Esophagus squamous epithelium (tissue), 5 donors: ENCODE data around the gene CALHM5. TPM values are rescaled to one million over a fixed set of nuclear protein-coding genes. Genes with fewer than 3 reads are reported as not detected.
A peak's percentile ranks its signal among the peaks of the same experiment; 100 is the strongest.

Experiments used
- DNase-seq: peaks from one replicate; lab custom pipeline; 2025; lab: John Stamatoyannopoulos, UW
- H3K27ac ChIP-seq, 4 donors: fragments of 200-600 bp; sonication (generic); one replicate each; pipeline ENCODE4 v1.5.1; 2016 to 2019; ENCODE audit warnings: mild to moderate bottlenecking in 1 of 4
- H3K27me3 ChIP-seq, 4 donors: fragments of 200-600 bp; sonication (generic); 1 replicate in 3 of 4; 2 replicates in 1 of 4; pipeline versions ENCODE4 v1.5.1 to v1.6.0; 2017 to 2021; ENCODE audit warnings: antibody characterized with exemption in 1 of 4
- H3K36me3 ChIP-seq, 3 donors: fragments of 200-600 bp; sonication (generic); one replicate each; pipeline ENCODE4 v1.5.1; 2016 to 2019
- H3K4me1 ChIP-seq, 3 donors: fragments of 200-600 bp; sonication (generic); one replicate each; pipeline ENCODE4 v1.5.1; 2017 to 2019
- H3K4me3 ChIP-seq, 4 donors: fragments of 200-600 bp; sonication (generic); 1 replicate in 3 of 4; 2 replicates in 1 of 4; pipeline ENCODE4 v1.5.1; 2016 to 2019; ENCODE audit warnings: mild to moderate bottlenecking in 2 of 4, moderate library complexity in 1 of 4
- H3K9me3 ChIP-seq, 3 donors: fragments of 200-600 bp; sonication (generic); one replicate each; pipeline ENCODE4 v1.5.1; 2016 to 2019
- CTCF ChIP-seq, 6 experiments: fragments of 450-650 bp in 4 of 6; fragments of 200-600 bp in 2 of 6; sonication (generic) in 2 of 6; IDR thresholded peaks; one replicate each; pipeline ENCODE4 v1.5.1; 2016 to 2019; ENCODE audit warnings: antibody characterized with exemption in 6 of 6, mild to moderate bottlenecking in 4 of 6, moderate library complexity in 4 of 6
- POLR2A ChIP-seq, 4 donors: fragments of 450-650 bp; IDR thresholded peaks; one replicate each; pipeline ENCODE4 v1.6.1; 2017; ENCODE audit warnings: antibody characterized with exemption in 4 of 4, mild to moderate bottlenecking in 4 of 4, moderate library complexity in 3 of 4
- WGBS, 2 donors: methylation state at CpG; one replicate each; pipeline ENCODE4 v1.1.5; 2018; 5-methylcytosine and 5-hydroxymethylcytosine counted together
- intact Hi-C: fragments of 100-400 bp; cut with DNase I; formaldehyde crosslinking; loops from one replicate; pipeline ENCODE4 v1.15.0; 2022
- total RNA-seq, 4 donors: library from RNA; depleted of rRNA; stranded (reverse); fragments of >200 nt; gene quantifications; one replicate each; pipeline ENCODE4 v1.1.0, GENCODE V29; 2016
- donor health status: DM: yes; HTN: yes; CAD: no.

CALHM5 gene
- total RNA-seq, 4 donors from 2014 or later, result 0.04 to 1.7 (median 0.56) TPM

GRCh38 chr6:116561377-116562018, 50.1 kb downstream of the CALHM5 start:
- Histone ChIP-seq H3K4me1 (peaks cover 0 to 21% (median 0%) of the 10 kb centered on the region in 3 donors), H3K27ac (no peak overlapping the region), H3K9me3 (no peaks in the 10 kb centered on the region), H3K27me3 (no peaks in the 10 kb centered on the region), H3K36me3 (no peaks in the 10 kb centered on the region), H3K4me3 (peak overlapping the region in 1 of 4 donors; percentile 19)
- intact Hi-C loops, result no loop called here
- WGBS, 2 donors, result 51 to 52% methylated on average over 9 of the region's 9 CpGs
- no peak for DNase-seq
- TF ChIP-seq CTCF (IDR thresholded peaks at IDR 0.05), result peak; percentile 84 to 92 (median 88)
- no peak for TF ChIP-seq POLR2A (IDR thresholded peaks at IDR 0.05)

DNA sequence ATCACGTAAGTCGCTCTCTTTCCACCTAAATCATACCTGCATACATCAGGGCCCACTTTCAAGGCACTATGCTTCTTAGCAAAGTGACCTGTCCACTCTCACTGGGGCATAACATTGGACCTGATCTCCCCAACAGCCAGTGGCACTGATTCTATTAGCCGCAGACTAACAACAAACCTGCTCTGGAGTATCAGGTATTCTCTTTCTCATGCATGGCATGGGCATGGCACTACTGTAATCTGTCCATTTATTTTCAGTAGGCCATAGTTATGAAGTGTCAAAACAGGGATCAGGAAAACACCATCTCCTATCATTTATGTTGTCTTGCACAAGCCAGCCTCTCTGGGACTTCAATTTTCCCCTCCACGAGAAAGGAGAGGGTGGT, 50.6 kb downstream of the CALHM5 start:
- H3K4me3 ChIP-seq, result no peak overlapping the region
- intact Hi-C loops, result no loop called here
- TF ChIP-seq CTCF (IDR thresholded peaks at IDR 0.05) (no peak), POLR2A (IDR thresholded peaks at IDR 0.05) (no peak)
- H3K27me3 ChIP-seq, result no peaks in the 10 kb centered on the region
- peaks cover 0 to 21% (median 0%) of the 10 kb centered on the region in 3 donors for H3K4me1 ChIP-seq
- no peak overlapping the region for H3K27ac ChIP-seq
- H3K9me3 ChIP-seq, result no peaks in the 10 kb centered on the region
- 88 to 89% methylated on average over 4 of the region's 4 CpGs for WGBS, 2 donors
- DNase-seq, result no peak
- H3K36me3 ChIP-seq, result no peaks in the 10 kb centered on the region

GRCh38 chr6:116562614-116563013, 51.2 kb downstream of the CALHM5 start:
- H3K4me1 ChIP-seq, result peaks cover 0 to 20% (median 0%) of the 10 kb centered on the region in 3 donors
- intact Hi-C loops, result no loop called here
- no peak for DNase-seq
- H3K27me3 ChIP-seq, result no peaks in the 10 kb centered on the region
- H3K27ac ChIP-seq, result no peak overlapping the region
- TF ChIP-seq CTCF (IDR thresholded peaks at IDR 0.05) (no peak), POLR2A (IDR thresholded peaks at IDR 0.05) (no peak)
- 69 to 77% methylated on average over 3 of the region's 3 CpGs for WGBS, 2 donors
- H3K36me3 ChIP-seq, result no peaks in the 10 kb centered on the region
- no peak overlapping the region for H3K4me3 ChIP-seq
- no peaks in the 10 kb centered on the region for H3K9me3 ChIP-seq

GRCh38 chr6:116563830-116564229, 52.4 kb downstream of the CALHM5 start:
- intact Hi-C loops, result no loop called here
- Histone ChIP-seq H3K4me3 (no peak overlapping the region), H3K36me3 (no peaks in the 10 kb centered on the region), H3K9me3 (no peaks in the 10 kb centered on the region), H3K27me3 (no peaks in the 10 kb centered on the region), H3K27ac (no peak overlapping the region), H3K4me1 (peaks cover 0 to 16% (median 0%) of the 10 kb centered on the region in 3 donors)
- DNase-seq, result no peak
- WGBS, 2 donors, result 89 to 90% methylated on average over 2 to 5 of the region's 9 CpGs
- TF ChIP-seq POLR2A (IDR thresholded peaks at IDR 0.05) (no peak), CTCF (IDR thresholded peaks at IDR 0.05) (no peak)

- TF ChIP-seq POLR2A (IDR thresholded peaks at IDR 0.05) (no peak), CTCF (IDR thresholded peaks at IDR 0.05) (no peak)
- intact Hi-C loops, result no loop called here
- DNase-seq, result no peak
- Histone ChIP-seq H3K36me3 (no peaks in the 10 kb centered on the region), H3K4me1 (peaks cover 0 to 21% (median 0%) of the 10 kb centered on the region in 3 donors), H3K27ac (no peak overlapping the region), H3K4me3 (no peak overlapping the region), H3K9me3 (no peaks in the 10 kb centered on the region), H3K27me3 (no peaks in the 10 kb centered on the region)
- 67 to 72% methylated on average over 7 of the region's 7 CpGs for WGBS, 2 donors
Measured at GRCh38 chr6:116564311-116564710, 52.9 kb downstream of the CALHM5 start.
